BJ (cell line): ENCODE results near the gene TMEM94. TPM values are rescaled to one million over a fixed set of nuclear protein-coding genes. Genes with fewer than 3 reads are reported as not detected.

ENCODE experiments used
- CTCF ChIA-PET: fragments of 350-600 bp; formaldehyde crosslinking; extraction: SDS; loops from one replicate; lab custom pipeline; 2021; ENCODE audit warnings: antibody characterized with exemption, inconsistent platforms; lab: Yijun Ruan, JAX
- POLR2A ChIA-PET: fragments of 300-600 bp; sonication (Branson Sonifier 250); formaldehyde crosslinking; extraction: SDS; loops from one replicate; lab custom pipeline; 2021; ENCODE audit warnings: antibody characterized with exemption; lab: Charles Lee
- DNase-seq: peaks from one replicate; pipeline ENCODE4 v3.0.0-alpha.2; 2011; ENCODE audit warnings: low read depth
- H3K27me3 ChIP-seq: 2 replicates; pipeline ENCODE4 v1.6.0; 2011; ENCODE audit warnings: low read length; ENCODE audit not compliant: control insufficient read depth, insufficient read depth
- H3K36me3 ChIP-seq: 2 replicates; pipeline ENCODE4 v1.5.1; 2011; ENCODE audit warnings: low read length; ENCODE audit not compliant: control insufficient read depth, insufficient read depth
- H3K4me3 ChIP-seq: 2 replicates; pipeline ENCODE4 v1.5.1; 2011; ENCODE audit warnings: low read depth, mild to moderate bottlenecking, control low read depth, low read length
- CTCF ChIP-seq: IDR thresholded peaks from 2 replicates; pipeline ENCODE4 v1.5.1; 2011; ENCODE audit warnings: low read depth, mild to moderate bottlenecking, control low read depth, inconsistent platforms, low read length, moderate library complexity; ENCODE audit not compliant: insufficient read depth
- polyA plus RNA-seq: library from polyadenylated mRNA; depleted of rRNA; stranded (reverse); fragments of >200 nt; gene quantifications from 2 replicates; pipeline ENCODE4 v1.2.3, GENCODE V29; 2011

The TMEM94 gene
- polyA plus RNA-seq, 1 experiment, result 35.5 TPM

DNA sequence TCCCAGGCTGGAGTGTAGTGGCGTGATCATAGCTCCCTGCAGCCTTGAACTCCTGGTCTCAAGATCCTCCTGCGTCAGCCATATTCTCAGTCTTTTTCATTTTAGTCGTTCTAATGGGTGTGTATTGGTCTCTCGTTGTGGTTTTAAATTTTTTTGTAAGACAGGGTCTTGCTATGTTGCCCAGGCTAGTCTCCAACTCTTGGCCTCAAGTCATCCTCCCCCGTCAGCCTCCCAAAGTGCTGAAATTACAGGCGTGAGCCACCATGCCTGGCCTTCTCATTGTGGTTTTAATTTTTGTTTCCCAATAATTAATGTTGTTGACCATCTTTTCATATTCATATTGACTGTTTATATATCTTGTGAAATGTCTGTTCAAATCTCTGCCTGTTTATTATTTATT, 8.6 kb downstream of the TMEM94 start:
- Histone ChIP-seq H3K4me3 (no peak overlapping the region), H3K27me3 (no peaks in the 10 kb centered on the region), H3K36me3 (no peaks in the 10 kb centered on the region)
- ChIA-PET CTCF (interaction anchor here (0.7 kb wide), 1 partner anchor 463 kb away, joined by 3 read pairs; no protein-coding TSS in a partner anchor), POLR2A (no interaction called here)
- no peak for DNase-seq
- no peak for TF ChIP-seq CTCF

- no peak for TF ChIP-seq CTCF
- CTCF ChIA-PET, result interaction anchor here (1.6 kb wide), 1 partner anchor 12 kb away, joined by 6 read pairs; no protein-coding TSS in a partner anchor
- Histone ChIP-seq H3K4me3 (no peak overlapping the region), H3K36me3 (peaks cover 8% of the 10 kb centered on the region), H3K27me3 (no peaks in the 10 kb centered on the region)
- DNase-seq, result no peak
- POLR2A ChIA-PET, result no interaction called here
These were observed 11.9 kb downstream of the TMEM94 start for GRCh38 chr17:75468291-75468754.

DNA sequence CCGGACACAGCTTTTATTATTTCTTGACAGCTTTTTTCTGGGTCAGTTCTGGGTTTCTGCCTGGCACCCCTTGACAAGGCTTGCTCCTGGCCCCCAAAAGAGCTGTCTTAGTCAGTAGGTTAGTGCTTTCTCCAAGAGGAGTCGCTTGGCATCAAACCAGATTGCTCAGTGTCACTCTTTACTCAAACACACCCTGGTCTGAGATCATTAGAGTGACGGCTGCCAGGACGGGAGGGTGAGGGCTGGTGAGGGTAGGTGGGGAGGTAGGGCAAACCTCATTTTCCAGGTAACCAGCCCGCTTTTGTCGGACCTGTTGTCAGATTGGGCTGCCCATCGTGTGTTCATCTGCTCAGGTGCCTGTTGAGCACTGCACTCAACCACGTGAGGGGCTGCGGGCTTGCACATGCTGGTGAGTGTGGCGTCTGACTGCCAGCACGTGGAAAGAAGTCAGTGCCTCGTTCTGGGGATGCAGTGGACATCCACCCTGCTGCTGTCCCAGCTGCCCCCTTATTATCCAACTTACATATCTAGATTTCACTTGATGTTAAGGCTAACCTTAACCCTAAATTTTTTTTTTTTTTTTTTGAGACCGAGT, 12.4 kb downstream of the TMEM94 start:
- no peak for DNase-seq
- Histone ChIP-seq H3K27me3 (no peaks in the 10 kb centered on the region), H3K36me3 (peaks cover 9% of the 10 kb centered on the region), H3K4me3 (no peak overlapping the region)
- CTCF ChIA-PET, result interaction anchor here (1.6 kb wide), 1 partner anchor 11 kb away, joined by 6 read pairs; no protein-coding TSS in a partner anchor
- POLR2A ChIA-PET, result no interaction called here
- no peak for TF ChIP-seq CTCF

- Histone ChIP-seq H3K27me3 (no peaks in the 10 kb centered on the region), H3K4me3 (no peak overlapping the region), H3K36me3 (peaks cover 12% of the 10 kb centered on the region)
- TF ChIP-seq CTCF, result no peak
- ChIA-PET POLR2A (no interaction called here), CTCF (interaction anchor here (0.6 to 1.1 kb wide), 3 partner anchors 15 to 67 kb away, joined by 3 to 4 read pairs (median 3); partner anchors contain the start of gene TMEM94)
- DNase-seq, result no peak
These were observed 14.8 kb downstream of the TMEM94 start for GRCh38 chr17:75471207-75471606.

DNA sequence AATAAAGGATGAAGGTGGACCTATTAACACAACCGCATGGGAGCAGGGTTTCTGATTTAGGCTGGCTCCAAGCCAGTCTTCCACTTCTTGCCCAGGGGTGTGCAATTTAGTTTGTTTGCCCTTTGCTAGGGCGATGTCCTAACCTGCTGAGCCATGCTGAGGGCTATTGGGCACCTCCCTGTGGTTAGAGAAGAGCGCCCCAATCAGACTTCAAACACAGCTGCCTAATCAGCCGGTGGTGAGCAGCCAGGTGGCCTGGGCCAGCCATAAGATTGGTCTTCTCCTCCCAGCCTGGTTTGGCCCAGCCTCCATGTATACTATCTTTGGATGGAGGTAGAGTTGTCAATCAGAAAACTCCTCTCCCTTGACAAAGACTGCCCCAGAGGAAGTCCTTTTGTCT, 15.7 kb downstream of the TMEM94 start:
- peaks cover 12% of the 10 kb centered on the region for H3K36me3 ChIP-seq
- TF ChIP-seq CTCF, result no peak
- no peak for DNase-seq
- H3K4me3 ChIP-seq, result no peak overlapping the region
- CTCF ChIA-PET, result no interaction called here
- H3K27me3 ChIP-seq, result no peaks in the 10 kb centered on the region
- POLR2A ChIA-PET, result no interaction called here
